Posterior cingulate gyrus (tissue), 11 donors: ENCODE results near the gene OTOGL.
A peak's percentile ranks its signal among the peaks of the same experiment; 100 is the strongest.
"Not testable (repeated sequence)": the region's sequence is repeated elsewhere in the genome, so short reads cannot be mapped to it uniquely, and the experiment has no call there.

Experiments used
- DNase-seq, 10 donors: peaks; one replicate each; pipeline versions ENCODE4 v3.0.0 to v3.0.0-alpha.2; 2020 to 2021; ENCODE audit warnings: mixed read lengths in 3 of 10
- intact Hi-C: fragments of 100-400 bp; cut with DNase I; formaldehyde crosslinking; loops from one replicate; pipeline ENCODE4 v1.15.1; 2023

OTOGL gene

GRCh38 chr12:80099259-80099658, at the start of gene OTOGL:
TSS of gene OTOGL (plus strand) at chr12:80099537. CDS start at chr12:80209432, 109,895 bp downstream.
- intact Hi-C loops = no loop called here

GRCh38 chr12:80050236-80050635, 49.1 kb upstream of the OTOGL start:
- no peak for DNase-seq
- intact Hi-C loops = no loop called here

More at GRCh38 chr12:80099259-80099658, at the start of gene OTOGL:
- no peak for DNase-seq

GRCh38 chr12:80053051-80053790, 46.1 kb upstream of the OTOGL start:
- peak; percentile 23 to 93 (median 71) for DNase-seq
- intact Hi-C loops = no loop called here

- intact Hi-C loops = no loop called here
- DNase-seq = peak in 8 of 10 donors; percentile 36 to 93 (median 60)
Observed at GRCh38 chr12:80056232-80056631, 43.1 kb upstream of the OTOGL start.

GRCh38 chr12:80056845-80057244, 42.5 kb upstream of the OTOGL start:
- intact Hi-C loops = no loop called here

GRCh38 chr12:80058586-80058985, 40.8 kb upstream of the OTOGL start:
- intact Hi-C loops = no loop called here
- DNase-seq = no peak

More at GRCh38 chr12:80056845-80057244, 42.5 kb upstream of the OTOGL start:
- DNase-seq = no peak

- intact Hi-C loops = no loop called here
- DNase-seq = peak in 1 of 10 donors; percentile 58
Observed at GRCh38 chr12:80059102-80059501, 40.2 kb upstream of the OTOGL start.

- DNase-seq = no peak
- intact Hi-C loops = no loop called here
Observed at GRCh38 chr12:80059875-80060274, 39.5 kb upstream of the OTOGL start.

GRCh38 chr12:80064269-80064668, 35.1 kb upstream of the OTOGL start:
- intact Hi-C loops = no loop called here
- DNase-seq = no peak

- no peak for DNase-seq
- intact Hi-C loops = no loop called here
Observed at GRCh38 chr12:80064951-80065350, 34.4 kb upstream of the OTOGL start.

GRCh38 chr12:80068173-80068572, 31.2 kb upstream of the OTOGL start:
- intact Hi-C loops = no loop called here

GRCh38 chr12:80083892-80084614, 15.3 kb upstream of the OTOGL start:
- intact Hi-C loops = not testable (repeated sequence)
- DNase-seq = peak in 1 of 10 donors; percentile 36

More at GRCh38 chr12:80068173-80068572, 31.2 kb upstream of the OTOGL start:
- no peak for DNase-seq

- intact Hi-C loops = no loop called here
- no peak for DNase-seq
Observed at GRCh38 chr12:80086025-80086424, 13.3 kb upstream of the OTOGL start.

- DNase-seq = no peak
- intact Hi-C loops = no loop called here
Observed at GRCh38 chr12:80087486-80088213, 11.7 kb upstream of the OTOGL start.

- no peak for DNase-seq
- intact Hi-C loops = no loop called here
Observed at GRCh38 chr12:80100591-80100990, 1.3 kb downstream of the OTOGL start.

GRCh38 chr12:80101126-80101525, 1.8 kb downstream of the OTOGL start:
- DNase-seq = no peak
- intact Hi-C loops = no loop called here

GRCh38 chr12:80107221-80107620, 7.9 kb downstream of the OTOGL start:
- intact Hi-C loops = no loop called here
- no peak for DNase-seq

- intact Hi-C loops = no loop called here
- no peak for DNase-seq
Observed at GRCh38 chr12:80116735-80117134, 17.4 kb downstream of the OTOGL start.

GRCh38 chr12:80118565-80119324, 19.4 kb downstream of the OTOGL start:
- intact Hi-C loops = no loop called here
- no peak for DNase-seq

GRCh38 chr12:80120994-80121393, 21.7 kb downstream of the OTOGL start:
- DNase-seq = no peak
- intact Hi-C loops = no loop called here
